ENCODE results near the gene NPTXR.

The NPTXR gene

DNA sequence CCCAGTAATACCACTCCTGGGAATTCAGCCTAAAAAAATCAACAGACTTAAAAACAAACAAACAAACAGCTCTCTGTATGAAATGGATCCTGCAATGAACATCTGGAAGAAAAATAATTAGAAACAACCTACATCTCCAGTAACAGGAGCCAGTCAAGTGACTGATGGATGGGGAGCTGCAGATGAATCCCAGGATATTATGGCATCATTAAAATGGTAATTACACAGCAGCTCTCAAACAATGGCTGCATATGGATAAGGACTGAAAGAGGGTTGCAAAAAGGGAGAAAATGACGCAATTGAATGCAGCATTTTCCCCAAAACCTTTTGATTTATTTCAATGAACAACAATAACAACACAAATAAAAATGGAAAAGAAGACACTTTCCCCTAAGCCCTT lies 4.1 kb downstream of the NPTXR start:
- WGBS (ENCODE audit: extremely low coverage, insufficient coverage, insufficient read length) = no CpG with 5 or more reads among the region's 1 CpG
- no peak overlapping the region for H2BK12ac ChIP-seq (ENCODE audit: low read length)

DNA sequence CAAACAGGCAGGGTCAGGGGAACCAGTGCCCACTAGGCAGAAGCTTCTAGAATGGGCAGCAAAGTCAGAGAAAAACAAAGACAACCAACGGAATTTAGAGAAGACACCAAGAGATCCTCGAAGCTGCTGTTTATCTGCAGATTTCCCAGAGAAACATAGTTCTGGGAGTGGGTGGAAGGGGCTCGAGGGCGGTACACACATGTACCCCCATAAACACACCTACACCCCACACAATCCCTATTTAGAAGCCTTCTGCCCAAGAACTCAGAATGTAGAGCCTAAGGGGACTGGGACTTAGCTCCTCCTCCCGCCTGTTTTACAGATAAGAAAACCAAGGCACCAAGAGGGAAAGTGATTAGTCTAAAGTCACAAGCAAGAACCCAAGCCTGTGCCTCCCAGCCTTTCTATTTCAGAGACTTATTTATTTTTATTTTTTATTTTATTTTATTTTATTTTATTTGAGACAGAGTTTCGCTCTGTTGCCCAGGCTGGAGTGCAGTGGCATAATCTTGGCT lies 6.4 kb downstream of the NPTXR start:
- Histone ChIP-seq H3K4me1 (ENCODE audit: control insufficient read depth in 1 of 2, insufficient read depth in 2 of 2, low read length in 2 of 2) (no peaks in the 10 kb centered on the region), H4K8ac (ENCODE audit: low read depth, low read length) (no peak overlapping the region), H3K9ac (ENCODE audit: low read length) (no peak overlapping the region), H3K14ac (ENCODE audit: low read length) (no peak overlapping the region), H3K27me3 (ENCODE audit: insufficient read depth, low read length) (peaks cover 8% of the 10 kb centered on the region), H2AFZ (ENCODE audit: insufficient read depth, low read length, poor library complexity) (no peak overlapping the region), H3K36me3 (ENCODE audit: control insufficient read depth in 1 of 2, insufficient read depth in 2 of 2, low read length in 2 of 2) (no peaks in the 10 kb centered on the region), H2BK12ac (ENCODE audit: low read length) (no peak overlapping the region), H4K12ac (ENCODE audit: low read depth, low read length) (no peak overlapping the region), H3K79me2 (ENCODE audit: control insufficient read depth, insufficient read depth, low read length, poor library complexity) (no peaks in the 10 kb centered on the region), H3K79me1 (ENCODE audit: low read length) (no peaks in the 10 kb centered on the region), H3K4ac (ENCODE audit: low read depth, low read length) (no peak overlapping the region), H3K23ac (ENCODE audit: low read length) (no peak overlapping the region), H3K9me3 (ENCODE audit: insufficient read depth, low read depth, low read length) (peaks cover 2% of the 10 kb centered on the region), H3K4me2 (ENCODE audit: low read length) (no peak overlapping the region), H3K18ac (ENCODE audit: low read length) (no peak overlapping the region), H3K4me3 (ENCODE audit: low read depth, low read length) (no peak overlapping the region), H3K27ac (ENCODE audit: low read depth, low read length) (no peak overlapping the region), H2BK5ac (ENCODE audit: low read depth, low read length, poor library complexity) (no peak overlapping the region), H4K91ac (ENCODE audit: low read depth, low read length) (no peak overlapping the region), H2BK120ac (ENCODE audit: insufficient read depth, low read length, poor library complexity) (no peak overlapping the region), H2AK5ac (ENCODE audit: low read length) (no peak overlapping the region)
- no CpG with 5 or more reads among the region's 6 CpGs for WGBS (ENCODE audit: extremely low coverage, insufficient coverage, insufficient read length)
- no peak for DNase-seq

More for the DNA sequence above, 4.1 kb downstream of the NPTXR start:
- H3K14ac ChIP-seq (ENCODE audit: low read length) = no peak overlapping the region
- no peak overlapping the region for H3K4me3 ChIP-seq (ENCODE audit: low read depth, low read length)
- no peaks in the 10 kb centered on the region for H3K79me2 ChIP-seq (ENCODE audit: control insufficient read depth, insufficient read depth, low read length, poor library complexity)
- H3K9ac ChIP-seq (ENCODE audit: low read length) = no peak overlapping the region
- no peak overlapping the region for H3K4me2 ChIP-seq (ENCODE audit: low read length)
- no peak overlapping the region for H2AFZ ChIP-seq (ENCODE audit: insufficient read depth, low read length, poor library complexity)
- H3K27me3 ChIP-seq (ENCODE audit: insufficient read depth, low read length) = peaks cover 23% of the 10 kb centered on the region
- peaks cover 8% of the 10 kb centered on the region for H3K9me3 ChIP-seq (ENCODE audit: insufficient read depth, low read depth, low read length)
- H2BK120ac ChIP-seq (ENCODE audit: insufficient read depth, low read length, poor library complexity) = no peak overlapping the region
- no peak overlapping the region for H3K18ac ChIP-seq (ENCODE audit: low read length)
- H3K4ac ChIP-seq (ENCODE audit: low read depth, low read length) = no peak overlapping the region
- no peak for DNase-seq
- H3K23ac ChIP-seq (ENCODE audit: low read length) = no peak overlapping the region
- H3K79me1 ChIP-seq (ENCODE audit: low read length) = no peaks in the 10 kb centered on the region
- H3K4me1 ChIP-seq (ENCODE audit: control insufficient read depth in 1 of 2, insufficient read depth in 2 of 2, low read length in 2 of 2) = peaks cover 4 to 6% of the 10 kb centered on the region in 2 experiments
- H2AK5ac ChIP-seq (ENCODE audit: low read length) = no peak overlapping the region
- H4K91ac ChIP-seq (ENCODE audit: low read depth, low read length) = no peak overlapping the region
- H2BK5ac ChIP-seq (ENCODE audit: low read depth, low read length, poor library complexity) = no peak overlapping the region
- no peak overlapping the region for H3K27ac ChIP-seq (ENCODE audit: low read depth, low read length)
- no peaks in the 10 kb centered on the region for H3K36me3 ChIP-seq (ENCODE audit: control insufficient read depth in 1 of 2, insufficient read depth in 2 of 2, low read length in 2 of 2)
- H4K8ac ChIP-seq (ENCODE audit: low read depth, low read length) = no peak overlapping the region
- H4K12ac ChIP-seq (ENCODE audit: low read depth, low read length) = no peak overlapping the region

DNA sequence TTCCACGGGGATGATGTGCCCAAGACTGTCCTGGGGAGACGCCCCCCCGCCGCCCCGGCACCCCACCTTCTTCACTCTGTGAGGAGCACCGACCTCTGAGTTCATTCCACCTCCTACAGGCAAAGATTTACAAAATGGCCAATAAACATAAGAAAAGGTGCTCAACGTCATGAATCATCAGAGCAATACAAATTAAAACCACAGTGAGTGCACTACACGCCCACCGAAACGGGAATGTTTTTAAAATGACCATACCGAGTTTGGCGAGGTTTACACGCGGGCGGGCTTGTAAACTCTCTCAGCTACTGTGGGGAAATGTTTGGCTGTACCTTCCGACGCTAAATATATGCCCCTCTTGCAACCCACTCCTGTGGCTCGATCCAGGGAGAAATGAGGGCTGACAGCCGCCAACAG lies 7.9 kb downstream of the NPTXR start:
- Histone ChIP-seq H3K79me1 (ENCODE audit: low read length) (no peaks in the 10 kb centered on the region), H4K8ac (ENCODE audit: low read depth, low read length) (no peak overlapping the region), H3K4ac (ENCODE audit: low read depth, low read length) (no peak overlapping the region), H2BK5ac (ENCODE audit: low read depth, low read length, poor library complexity) (no peak overlapping the region), H3K9me3 (ENCODE audit: insufficient read depth, low read depth, low read length) (peaks cover 5% of the 10 kb centered on the region), H3K4me2 (ENCODE audit: low read length) (no peak overlapping the region), H3K36me3 (ENCODE audit: control insufficient read depth in 1 of 2, insufficient read depth in 2 of 2, low read length in 2 of 2) (no peaks in the 10 kb centered on the region), H3K27ac (ENCODE audit: low read depth, low read length) (no peak overlapping the region), H4K12ac (ENCODE audit: low read depth, low read length) (no peak overlapping the region), H3K27me3 (ENCODE audit: insufficient read depth, low read length) (no peaks in the 10 kb centered on the region), H4K91ac (ENCODE audit: low read depth, low read length) (no peak overlapping the region), H2AFZ (ENCODE audit: insufficient read depth, low read length, poor library complexity) (no peak overlapping the region), H3K14ac (ENCODE audit: low read length) (no peak overlapping the region), H2BK12ac (ENCODE audit: low read length) (no peak overlapping the region), H3K18ac (ENCODE audit: low read length) (no peak overlapping the region), H3K79me2 (ENCODE audit: control insufficient read depth, insufficient read depth, low read length, poor library complexity) (no peaks in the 10 kb centered on the region), H3K4me1 (ENCODE audit: control insufficient read depth in 1 of 2, insufficient read depth in 2 of 2, low read length in 2 of 2) (no peaks in the 10 kb centered on the region), H2BK120ac (ENCODE audit: insufficient read depth, low read length, poor library complexity) (no peak overlapping the region), H3K4me3 (ENCODE audit: low read depth, low read length) (no peak overlapping the region), H2AK5ac (ENCODE audit: low read length) (no peak overlapping the region), H3K9ac (ENCODE audit: low read length) (no peak overlapping the region), H3K23ac (ENCODE audit: low read length) (no peak overlapping the region)
- DNase-seq = no peak
- WGBS (ENCODE audit: extremely low coverage, insufficient coverage, insufficient read length) = no CpG with 5 or more reads among the region's 19 CpGs

DNA sequence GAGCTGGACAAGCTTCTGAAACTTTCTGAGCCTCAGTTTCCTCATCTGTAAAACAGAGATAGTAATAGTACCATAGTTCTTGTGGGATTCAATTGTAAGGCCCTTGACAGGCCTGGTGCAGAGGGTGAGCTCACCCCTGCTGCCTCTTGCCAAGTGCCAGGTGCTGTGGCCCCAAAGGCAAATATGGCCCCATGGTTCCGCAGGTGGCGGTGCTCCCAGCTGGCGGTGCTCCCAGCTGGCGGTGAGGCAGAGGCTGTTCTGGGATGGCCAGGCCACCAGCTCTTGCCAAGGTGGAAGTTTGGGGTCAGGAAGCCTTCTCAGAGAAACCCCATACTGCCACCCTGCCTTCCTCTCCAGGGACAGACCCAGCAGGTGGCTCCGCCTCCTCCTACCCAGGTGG lies 8.8 kb downstream of the NPTXR start:
- Histone ChIP-seq H2BK12ac (ENCODE audit: low read length) (no peak overlapping the region), H3K4me3 (ENCODE audit: low read depth, low read length) (no peak overlapping the region)

More for the DNA sequence above, 8.8 kb downstream of the NPTXR start:
- no peak for DNase-seq
- WGBS (ENCODE audit: extremely low coverage, insufficient coverage, insufficient read length) = no CpG with 5 or more reads among the region's 5 CpGs
- no peaks in the 10 kb centered on the region for H3K79me2 ChIP-seq (ENCODE audit: control insufficient read depth, insufficient read depth, low read length, poor library complexity)
- H3K23ac ChIP-seq (ENCODE audit: low read length) = no peak overlapping the region
- H2AK5ac ChIP-seq (ENCODE audit: low read length) = no peak overlapping the region
- no peak overlapping the region for H4K8ac ChIP-seq (ENCODE audit: low read depth, low read length)
- H4K12ac ChIP-seq (ENCODE audit: low read depth, low read length) = no peak overlapping the region
- H2BK120ac ChIP-seq (ENCODE audit: insufficient read depth, low read length, poor library complexity) = no peak overlapping the region
- H3K4me2 ChIP-seq (ENCODE audit: low read length) = no peak overlapping the region
- no peaks in the 10 kb centered on the region for H3K27me3 ChIP-seq (ENCODE audit: insufficient read depth, low read length)
- H3K4me1 ChIP-seq (ENCODE audit: control insufficient read depth in 1 of 2, insufficient read depth in 2 of 2, low read length in 2 of 2) = no peaks in the 10 kb centered on the region
- peaks cover 5% of the 10 kb centered on the region for H3K9me3 ChIP-seq (ENCODE audit: insufficient read depth, low read depth, low read length)
- no peak overlapping the region for H2BK5ac ChIP-seq (ENCODE audit: low read depth, low read length, poor library complexity)
- H3K18ac ChIP-seq (ENCODE audit: low read length) = no peak overlapping the region
- H2AFZ ChIP-seq (ENCODE audit: insufficient read depth, low read length, poor library complexity) = no peak overlapping the region
- H3K9ac ChIP-seq (ENCODE audit: low read length) = no peak overlapping the region
- no peaks in the 10 kb centered on the region for H3K36me3 ChIP-seq (ENCODE audit: control insufficient read depth in 1 of 2, insufficient read depth in 2 of 2, low read length in 2 of 2)
- H3K27ac ChIP-seq (ENCODE audit: low read depth, low read length) = no peak overlapping the region
- no peak overlapping the region for H3K4ac ChIP-seq (ENCODE audit: low read depth, low read length)
- H3K79me1 ChIP-seq (ENCODE audit: low read length) = no peaks in the 10 kb centered on the region
- H4K91ac ChIP-seq (ENCODE audit: low read depth, low read length) = no peak overlapping the region
- no peak overlapping the region for H3K14ac ChIP-seq (ENCODE audit: low read length)

Measured in trophoblast cell (in vitro differentiated cells and primary cell).